IPS-18c (cell line): ENCODE data around the gene WASHC4.
A peak's percentile ranks its signal among the peaks of the same experiment; 100 is the strongest.

Experiments
- H3K4me3 ChIP-seq: 2 replicates; pipeline ENCODE4 v1.7.0; 2013; ENCODE audit warnings: low read depth, mild to moderate bottlenecking, low read length, moderate library complexity; ENCODE audit not compliant: insufficient read depth
- H3K9me3 ChIP-seq: one replicate; pipeline ENCODE4 v1.6.1; 2013; ENCODE audit warnings: mild to moderate bottlenecking, low read length, moderate library complexity; ENCODE audit not compliant: control insufficient read depth, insufficient read depth

Gene WASHC4

GRCh38 chr12:105107494-105108371 is at the start of gene WASHC4:
Gene WASHC4 (plus strand): TSS chr12:105107731. CDS start chr12:105107801, 70 bp downstream.
- Histone ChIP-seq H3K4me3 (peak within 1 kb of the TSS; percentile 95), H3K9me3 (no peaks in the 10 kb centered on the region)

- Histone ChIP-seq H3K4me3 (no peak overlapping the region), H3K9me3 (no peaks in the 10 kb centered on the region)
Observed at GRCh38 chr12:105060715-105061378, 46.7 kb upstream of the WASHC4 start.

GRCh38 chr12:105064564-105065178 is 42.9 kb upstream of the WASHC4 start:
- Histone ChIP-seq H3K9me3 (no peaks in the 10 kb centered on the region), H3K4me3 (no peak overlapping the region)

GRCh38 chr12:105067511-105068031 is 40.0 kb upstream of the WASHC4 start:
- Histone ChIP-seq H3K9me3 (no peaks in the 10 kb centered on the region), H3K4me3 (no peak overlapping the region)

GRCh38 chr12:105069936-105070702 is 37.4 kb upstream of the WASHC4 start:
- no peaks in the 10 kb centered on the region for H3K9me3 ChIP-seq
- H3K4me3 ChIP-seq = no peak overlapping the region

GRCh38 chr12:105071981-105072380 is 35.5 kb upstream of the WASHC4 start:
- Histone ChIP-seq H3K9me3 (no peaks in the 10 kb centered on the region), H3K4me3 (no peak overlapping the region)

GRCh38 chr12:105072888-105073488 is 34.5 kb upstream of the WASHC4 start:
- Histone ChIP-seq H3K4me3 (no peak overlapping the region), H3K9me3 (no peaks in the 10 kb centered on the region)

- H3K9me3 ChIP-seq = no peaks in the 10 kb centered on the region
- no peak overlapping the region for H3K4me3 ChIP-seq
Observed at GRCh38 chr12:105076098-105076497, 31.4 kb upstream of the WASHC4 start.

- Histone ChIP-seq H3K9me3 (no peaks in the 10 kb centered on the region), H3K4me3 (no peak overlapping the region)
Observed at GRCh38 chr12:105076913-105077312, 30.6 kb upstream of the WASHC4 start.

GRCh38 chr12:105077435-105077834 is 30.1 kb upstream of the WASHC4 start:
- no peak overlapping the region for H3K4me3 ChIP-seq
- no peaks in the 10 kb centered on the region for H3K9me3 ChIP-seq

- H3K9me3 ChIP-seq = no peaks in the 10 kb centered on the region
- no peak overlapping the region for H3K4me3 ChIP-seq
Observed at GRCh38 chr12:105078712-105079570, 28.6 kb upstream of the WASHC4 start.

- H3K9me3 ChIP-seq = no peaks in the 10 kb centered on the region
- no peak overlapping the region for H3K4me3 ChIP-seq
Observed at GRCh38 chr12:105083031-105083430, 24.5 kb upstream of the WASHC4 start.

- peak overlapping the region; percentile 57 for H3K4me3 ChIP-seq
Observed at GRCh38 chr12:105083551-105084105, 23.9 kb upstream of the WASHC4 start.

GRCh38 chr12:105084251-105085250 is 23.0 kb upstream of the WASHC4 start, which contains the start of gene ALDH1L2:
Gene ALDH1L2 (minus strand): TSS chr12:105084458. CDS start chr12:105084436, 22 bp downstream.
- Histone ChIP-seq H3K9me3 (no peaks in the 10 kb centered on the region), H3K4me3 (peak within 1 kb of the TSS; percentile 57)

More at GRCh38 chr12:105083551-105084105, 23.9 kb upstream of the WASHC4 start:
- H3K9me3 ChIP-seq = no peaks in the 10 kb centered on the region
